RKO (cell line): ENCODE results near the gene SLC35B1.

ENCODE experiments used
- DNase-seq: peaks from one replicate; pipeline ENCODE4 v3.0.0-alpha.2; 2016; ENCODE audit warnings: low spot score

The SLC35B1 gene

DNA sequence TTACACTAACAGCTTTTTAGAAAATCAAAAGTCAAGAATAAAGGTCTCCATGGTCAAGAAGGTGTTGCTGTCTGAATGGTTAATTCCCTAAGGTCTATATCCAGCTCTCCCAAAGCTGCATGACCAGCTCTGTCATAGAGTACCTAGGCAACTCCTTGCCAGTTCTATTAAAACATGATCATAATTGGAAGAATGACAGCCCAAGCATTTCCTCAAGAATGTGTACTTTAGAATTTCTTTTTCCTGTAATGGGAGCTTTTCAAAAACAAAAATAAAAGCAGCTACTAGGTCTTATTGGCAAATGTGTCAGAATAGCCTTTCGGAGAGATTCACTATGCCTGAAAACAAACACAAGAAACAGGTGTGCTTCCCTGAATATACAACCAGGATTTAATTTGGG is 37.8 kb downstream of the SLC35B1 start:
- no peak for DNase-seq

DNA sequence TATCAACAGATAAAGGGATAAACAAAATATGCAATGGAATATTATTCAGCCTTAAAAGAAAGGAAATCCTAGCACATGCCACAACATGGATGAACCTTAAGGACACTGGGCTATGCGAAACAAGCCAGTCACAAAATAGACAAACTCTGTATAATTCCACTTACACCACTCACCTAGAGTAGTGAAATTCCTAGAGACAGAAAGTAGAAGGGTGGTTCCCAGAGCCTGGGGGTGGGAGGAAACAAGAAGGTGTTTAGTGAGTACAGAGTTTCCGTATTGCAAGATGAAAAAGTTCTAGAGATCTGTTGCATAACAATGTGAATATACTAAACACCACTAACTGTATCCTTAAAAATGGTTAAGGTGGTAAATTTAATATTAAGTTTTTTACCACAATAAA is 39.9 kb downstream of the SLC35B1 start:
- DNase-seq: no peak

DNA sequence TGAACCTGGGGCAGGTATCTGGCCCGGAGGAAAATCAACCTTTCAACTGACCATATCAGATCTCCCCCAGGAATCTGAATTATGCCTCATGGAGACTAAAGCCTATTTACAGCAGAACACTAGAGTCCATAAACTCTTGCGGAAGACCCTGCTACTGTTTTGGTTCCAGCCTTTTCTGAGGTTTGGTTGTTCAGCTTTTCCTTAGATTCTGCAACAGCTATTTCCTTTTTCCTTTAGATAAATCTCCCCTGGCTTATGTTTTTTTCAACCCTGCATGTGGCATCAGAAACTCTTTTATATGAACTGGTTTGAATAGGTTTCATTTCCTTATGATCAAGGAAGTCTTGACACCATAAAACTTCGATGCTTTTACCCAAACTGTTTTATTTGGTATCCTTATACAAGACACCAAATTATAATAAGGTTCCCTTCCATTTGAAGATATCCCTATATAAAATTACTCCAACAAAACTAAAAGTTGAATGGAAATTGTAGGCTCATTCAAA is 43.0 kb downstream of the SLC35B1 start:
- DNase-seq: no peak

DNA sequence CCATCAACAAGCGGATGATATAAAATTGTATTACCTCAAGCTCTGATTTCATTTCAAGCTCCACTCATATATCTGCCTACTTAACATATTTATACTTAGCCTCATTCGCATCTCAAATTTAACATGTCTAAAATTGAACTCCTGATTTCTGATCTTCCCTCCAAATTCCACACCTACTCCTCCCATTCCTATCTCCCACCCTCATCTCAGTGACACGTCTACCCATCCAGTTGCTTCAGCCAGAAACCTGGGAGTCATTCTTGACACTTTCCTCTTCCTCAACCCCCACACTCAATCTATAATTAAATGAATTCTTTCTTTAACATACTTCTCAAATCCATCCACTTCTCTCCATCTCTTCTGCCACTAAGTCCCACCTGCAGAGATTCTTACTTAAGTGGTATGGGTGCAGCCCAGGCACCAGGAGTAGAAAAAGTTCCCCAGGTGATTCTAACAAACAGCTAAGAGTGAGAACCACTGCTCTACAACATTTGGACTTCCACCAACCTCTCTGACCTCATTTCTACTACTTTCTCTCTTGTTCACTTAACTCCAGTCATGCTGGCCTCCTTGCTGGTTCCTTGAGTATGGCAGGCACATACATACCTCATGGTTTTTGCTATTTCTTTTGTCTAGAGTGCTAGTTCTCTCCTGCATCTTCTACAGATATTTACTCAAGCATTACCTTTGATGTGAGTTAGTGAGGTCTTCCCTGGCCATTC is 47.9 kb downstream of the SLC35B1 start:
- no peak for DNase-seq

DNA sequence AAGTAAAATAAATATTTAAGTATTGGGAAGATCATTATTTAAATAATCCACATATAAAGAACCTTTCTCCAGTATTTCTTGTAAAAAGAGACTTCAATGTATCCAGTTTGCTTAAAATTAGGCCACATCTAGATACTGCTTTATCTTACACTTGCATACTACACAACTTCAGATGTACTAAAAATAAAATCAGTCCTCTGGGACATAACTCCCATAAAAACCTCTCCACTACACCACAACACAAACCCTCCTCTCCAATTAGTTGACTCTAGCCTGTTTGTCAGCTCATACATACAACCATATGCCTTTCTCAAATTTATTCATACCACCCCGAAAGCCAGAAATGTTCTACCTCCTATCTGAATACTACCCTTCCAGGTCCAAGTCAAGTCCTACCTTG is 51.5 kb downstream of the SLC35B1 start:
- no peak for DNase-seq
